Activated CD4-positive, CD25-positive, alpha-beta regulatory T cell treated with anti-CD3 and anti-CD28 coated beads, Interleukin-2, amount 50 U/mL, for 16 hours (primary cell): ENCODE measurements around the gene HMX1.

Experiments
- DNase-seq: peaks from one replicate; pipeline ENCODE4 v3.0.0-alpha.2; 2020; ENCODE audit warnings: low read depth, low spot score

The HMX1 gene

GRCh38 chr4:8871417-8872401 lies at the start of gene HMX1:
HMX1 (minus strand) TSS chr4:8871839; CDS start chr4:8871614, 225 bp downstream.
- no peak for DNase-seq

DNA sequence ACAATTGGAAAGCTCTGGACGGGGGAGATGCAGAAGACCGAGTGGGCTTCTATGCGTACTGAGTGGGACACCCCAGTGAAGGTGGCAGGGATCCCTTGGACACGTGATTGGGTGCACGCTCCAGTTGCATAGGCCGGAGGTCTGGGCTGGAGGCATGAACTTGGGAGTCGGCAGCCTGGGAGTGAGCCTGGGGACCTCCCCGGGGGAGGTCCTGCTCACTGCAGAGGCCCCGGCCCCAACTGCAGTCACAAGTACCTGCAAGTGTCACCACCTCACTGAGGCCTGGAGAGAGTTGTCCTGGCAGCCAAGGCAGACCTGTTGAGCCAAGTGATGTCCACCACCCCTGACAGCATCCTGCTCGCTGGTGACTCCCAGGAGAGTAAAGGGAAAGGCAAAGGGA lies 49.3 kb upstream of the HMX1 start:
- DNase-seq: no peak

GRCh38 chr4:8920289-8920965 lies 48.8 kb upstream of the HMX1 start:
- DNase-seq: no peak

- DNase-seq: no peak
These were observed 48.1 kb upstream of the HMX1 start for GRCh38 chr4:8919651-8920288.

GRCh38 chr4:8917868-8918783 lies 46.5 kb upstream of the HMX1 start:
- DNase-seq: peak; percentile 35

GRCh38 chr4:8917321-8917811 lies 45.7 kb upstream of the HMX1 start:
- no peak for DNase-seq

DNA sequence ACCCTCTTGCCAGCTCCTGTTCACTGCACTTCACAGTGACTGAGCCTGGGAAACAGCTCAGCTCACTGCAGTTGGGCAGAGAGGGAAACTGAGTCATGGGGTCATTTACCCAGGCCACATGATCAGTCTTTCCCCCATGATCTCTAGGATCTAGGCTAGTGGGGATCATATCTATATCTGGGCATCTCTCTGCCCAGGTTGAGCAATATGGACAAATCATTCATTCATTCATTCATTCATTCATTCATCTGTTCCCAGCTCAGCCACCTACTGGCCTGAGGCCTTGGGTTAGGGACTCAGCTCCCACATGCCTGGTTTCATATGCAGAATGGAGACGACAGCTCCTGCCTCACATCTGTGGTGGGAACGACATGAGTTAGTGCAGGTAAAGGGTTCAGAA lies 45.3 kb upstream of the HMX1 start:
- no peak for DNase-seq

- DNase-seq: no peak
These were observed 44.8 kb upstream of the HMX1 start for GRCh38 chr4:8916351-8916885.

- no peak for DNase-seq
These were observed 43.9 kb upstream of the HMX1 start for GRCh38 chr4:8915201-8916200.

DNA sequence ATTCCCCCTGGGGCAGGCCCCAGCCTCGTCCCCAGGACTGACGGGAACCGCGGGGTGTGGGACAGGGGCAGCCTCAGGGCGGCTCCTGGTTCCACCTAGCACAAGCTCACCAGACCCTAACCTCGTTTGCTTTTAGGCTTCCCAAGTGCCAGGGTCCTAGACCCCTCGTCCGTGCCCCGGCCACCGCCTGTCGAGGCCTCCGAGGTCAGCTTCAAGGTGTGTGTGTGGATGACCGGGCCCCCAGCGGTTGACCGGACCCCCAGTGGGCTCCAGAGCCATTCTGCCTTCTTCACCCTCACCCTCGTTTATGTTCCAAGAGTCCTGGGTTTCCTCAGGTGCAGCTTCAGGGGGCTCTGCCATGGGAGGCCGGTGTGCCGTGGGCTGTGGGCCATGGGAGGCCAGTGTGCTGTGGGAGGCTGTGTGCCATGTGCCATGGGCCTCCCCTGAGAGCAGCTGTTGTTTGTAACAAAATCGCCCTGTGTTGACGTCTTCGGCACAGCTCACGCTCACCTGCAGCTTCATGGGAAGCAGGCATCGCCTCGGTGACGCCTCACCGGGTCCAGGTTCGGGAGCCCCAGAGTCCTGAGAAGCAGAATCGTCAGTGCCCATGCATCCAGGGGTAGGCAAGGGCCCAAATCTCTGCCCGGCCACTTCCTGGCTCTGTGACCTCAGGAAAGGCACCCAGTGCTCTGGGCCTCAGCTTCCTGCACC lies 43.0 kb upstream of the HMX1 start:
- DNase-seq: no peak

GRCh38 chr4:8913858-8914460 lies 42.3 kb upstream of the HMX1 start:
- DNase-seq: no peak

- DNase-seq: no peak
These were observed 41.6 kb upstream of the HMX1 start for GRCh38 chr4:8913121-8913857.

GRCh38 chr4:8912506-8912905 lies 40.9 kb upstream of the HMX1 start:
- DNase-seq: no peak

GRCh38 chr4:8912089-8912455 lies 40.4 kb upstream of the HMX1 start:
- DNase-seq: no peak

DNA sequence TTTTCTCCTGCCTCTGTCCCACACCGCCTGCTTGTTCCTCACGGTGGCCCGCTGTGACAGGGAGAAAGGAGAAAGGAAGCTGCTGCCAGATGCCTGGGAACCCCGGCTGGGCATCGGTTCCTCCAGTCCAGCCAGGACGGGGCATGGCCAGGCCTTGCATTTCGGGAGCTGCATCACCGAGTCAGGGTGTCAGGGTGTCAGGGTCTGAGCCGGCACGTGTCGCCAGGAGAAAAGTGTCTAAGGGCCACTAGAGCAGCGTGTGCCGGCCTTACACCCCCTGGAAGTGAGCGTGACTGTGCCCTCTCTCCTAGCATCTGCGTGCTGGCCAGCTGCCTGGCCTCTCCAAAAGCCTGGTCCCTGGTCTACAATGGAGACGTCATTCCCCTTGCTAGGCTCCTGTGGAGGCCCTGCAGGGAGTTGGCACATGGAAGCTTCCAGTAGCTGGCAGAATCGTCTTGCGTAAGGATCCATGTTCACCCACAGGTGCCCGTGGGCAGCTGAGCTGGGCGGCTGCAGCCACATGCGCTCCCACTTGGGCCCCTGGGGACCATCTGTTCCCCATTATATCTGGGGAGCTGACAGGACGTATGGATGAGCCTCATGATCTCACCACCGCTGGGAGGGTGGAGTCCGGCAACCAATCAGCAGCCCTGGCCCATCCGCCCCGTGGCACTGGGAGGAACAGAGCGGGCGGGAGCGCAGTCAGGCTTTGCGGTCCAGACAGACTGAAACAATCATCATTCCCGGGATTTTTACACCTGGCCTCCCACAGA lies 39.9 kb upstream of the HMX1 start:
- no peak for DNase-seq

DNA sequence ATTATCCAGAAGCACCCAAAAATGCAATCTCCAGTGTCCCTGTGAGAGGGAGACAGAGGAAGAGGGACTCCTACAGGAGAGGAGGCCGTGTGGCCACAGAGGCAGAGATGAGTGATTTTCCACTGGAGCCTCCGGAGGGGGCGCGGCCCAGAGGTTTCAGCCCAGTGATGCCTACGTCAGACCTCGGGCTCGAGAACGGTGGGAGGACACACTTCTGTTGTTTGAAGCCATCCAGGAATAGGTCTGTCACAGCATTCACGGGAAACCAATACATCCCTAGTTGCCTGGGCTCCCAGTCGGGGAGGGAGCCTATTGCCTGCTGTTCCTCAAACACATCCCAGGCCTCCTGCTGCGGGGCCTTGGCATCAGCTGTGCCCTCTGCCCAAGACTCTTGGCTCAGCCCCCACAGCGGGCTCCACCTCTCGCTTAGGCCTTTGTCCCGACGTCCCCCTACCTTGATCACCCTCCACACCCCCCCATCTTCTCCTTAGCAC lies 39.2 kb upstream of the HMX1 start:
- no peak for DNase-seq
